Posterior vena cava (tissue), 2 donors: ENCODE measurements around the gene GPBP1L1. TPM values are rescaled to one million over a fixed set of nuclear protein-coding genes. Genes with fewer than 3 reads are reported as not detected.
A peak's percentile ranks its signal among the peaks of the same experiment; 100 is the strongest.
"Not testable (repeated sequence)": the region's sequence is repeated elsewhere in the genome, so short reads cannot be mapped to it uniquely, and the experiment has no call there.

Experiments
- DNase-seq: peaks from one replicate; pipeline ENCODE4 v3.0.0-alpha.2; 2020; ENCODE audit warnings: low spot score
- intact Hi-C, 2 donors: fragments of 100-400 bp; cut with DNase I; formaldehyde crosslinking; loops; one replicate each; pipeline versions ENCODE4 v1.14.1 to v1.14.2; 2022 to 2023
- total RNA-seq, 2 donors: library from RNA; stranded (reverse); fragmentation: NEBNext Ultra II Directional; extraction: Animal tissue kit (Norgen Biotek cat#: 25700); gene quantifications; one replicate each; pipeline ENCODE4 v1.2.1, GENCODE V29; 2021
- donor health status: DM: yes; HTN: yes; CAD: no.
- donor health status: DM: yes; HTN: yes; CAD: no.

The GPBP1L1 gene
- total RNA-seq, 2 donors from 2014 or later: 75.9 to 83.4 TPM

DNA sequence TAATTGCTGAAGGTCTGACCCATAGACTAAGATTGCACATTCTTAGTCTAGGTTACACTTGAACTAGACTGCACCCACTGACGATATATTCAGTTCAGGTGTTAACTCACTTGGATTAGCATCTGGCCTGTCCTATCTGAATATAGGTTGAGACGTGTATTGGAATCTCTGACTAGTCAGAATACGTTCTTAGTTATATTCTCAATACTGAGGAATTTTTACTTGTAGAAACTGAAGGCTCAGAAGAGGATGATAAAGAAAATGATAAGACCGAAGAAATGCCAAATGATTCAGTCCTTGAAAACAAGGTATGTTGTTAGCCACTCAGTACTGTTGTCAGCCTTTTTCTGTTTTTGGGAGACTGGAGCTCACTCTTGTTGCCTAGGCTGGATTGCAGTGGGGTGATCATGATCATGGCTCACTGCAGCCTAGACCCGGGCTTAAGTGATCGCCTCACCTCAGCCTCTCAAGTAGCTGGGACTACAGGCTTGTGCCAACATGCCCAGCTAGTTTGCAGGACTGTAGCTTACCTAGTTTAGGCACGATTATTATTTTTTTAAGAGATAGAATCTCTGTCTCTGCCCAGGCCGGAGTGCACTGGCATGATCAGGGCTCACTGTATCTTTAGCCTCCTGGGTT lies 73.3 kb downstream of the GPBP1L1 start:
- no peak for DNase-seq
- intact Hi-C loops: no loop called here

- no peak for DNase-seq
These were observed 75.6 kb downstream of the GPBP1L1 start for GRCh38 chr1:45610589-45611226.

GRCh38 chr1:45608175-45609156 lies 77.9 kb downstream of the GPBP1L1 start:
- no peak for DNase-seq
- intact Hi-C loops: no loop called here

More at GRCh38 chr1:45610589-45611226, 75.6 kb downstream of the GPBP1L1 start:
- intact Hi-C loops: no loop called here

- DNase-seq: no peak
- intact Hi-C loops: no loop called here
These were observed 78.8 kb downstream of the GPBP1L1 start for GRCh38 chr1:45607404-45608074.

DNA sequence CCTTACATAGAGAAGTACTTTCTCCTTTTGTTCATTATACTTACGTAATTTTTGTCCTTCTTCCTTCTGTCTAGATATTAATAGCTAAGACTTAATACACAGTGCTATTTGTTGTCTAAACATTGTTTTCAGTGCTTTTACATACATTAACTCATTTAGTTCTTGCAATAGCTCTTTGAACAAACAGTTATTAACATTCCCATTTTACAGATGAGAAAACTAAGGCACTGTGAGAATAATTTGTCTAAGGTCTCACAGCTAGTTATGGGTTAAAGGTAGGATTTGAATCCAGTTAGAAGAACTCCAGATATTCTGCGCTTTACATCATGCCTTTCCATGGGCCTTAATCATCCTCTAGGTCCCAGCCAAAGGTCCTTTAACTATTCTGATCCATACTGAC lies 82.1 kb downstream of the GPBP1L1 start:
- DNase-seq: no peak
- intact Hi-C loops: no loop called here

DNA sequence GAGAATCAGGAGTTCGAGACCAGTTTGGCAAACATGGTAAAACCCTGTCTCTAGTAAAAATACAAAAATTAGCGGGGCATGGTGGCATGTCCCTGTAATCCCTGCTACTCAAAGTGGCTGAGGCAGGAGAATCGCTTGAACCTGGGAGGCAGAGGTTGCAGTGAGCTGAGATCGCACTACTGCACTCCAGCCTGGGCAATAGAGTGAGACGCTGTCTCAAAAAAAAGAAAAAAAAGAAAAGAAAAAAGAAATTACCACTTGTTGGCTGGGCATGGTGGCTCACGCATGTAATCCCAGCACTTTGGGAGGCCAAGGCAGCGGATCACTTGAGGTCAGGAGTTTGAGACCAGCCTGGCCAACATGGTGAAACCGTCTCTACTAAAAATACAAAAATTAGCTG lies 89.6 kb downstream of the GPBP1L1 start:
- intact Hi-C loops: loop anchor here in 1 of 2 donors (1.0 kb wide), 1 partner anchor 12 kb away; the partner anchor contains the start of gene NASP
- not testable (repeated sequence) for DNase-seq

- DNase-seq: no peak
- intact Hi-C loops: no loop called here
These were observed 91.9 kb downstream of the GPBP1L1 start for GRCh38 chr1:45594412-45594811.

DNA sequence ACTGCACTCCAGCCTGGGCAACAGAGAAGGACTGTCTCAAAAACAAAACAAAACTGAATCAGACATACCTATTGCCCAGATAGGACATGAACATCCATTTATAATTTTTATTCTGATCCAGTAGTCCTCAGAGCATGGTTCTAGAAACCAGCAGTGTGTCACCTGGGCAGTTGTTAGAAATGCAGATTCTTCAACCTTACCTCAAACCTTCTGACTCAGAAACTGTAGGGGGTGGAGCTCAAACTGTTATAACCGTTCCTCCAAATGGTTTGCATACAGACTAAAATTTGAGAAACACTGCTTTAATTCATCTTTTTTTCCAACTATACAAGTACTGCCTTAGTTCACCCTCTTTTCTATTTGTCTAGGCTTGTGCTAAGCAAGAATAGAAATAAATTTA lies 96.5 kb downstream of the GPBP1L1 start:
- intact Hi-C loops: no loop called here
- DNase-seq: no peak

DNA sequence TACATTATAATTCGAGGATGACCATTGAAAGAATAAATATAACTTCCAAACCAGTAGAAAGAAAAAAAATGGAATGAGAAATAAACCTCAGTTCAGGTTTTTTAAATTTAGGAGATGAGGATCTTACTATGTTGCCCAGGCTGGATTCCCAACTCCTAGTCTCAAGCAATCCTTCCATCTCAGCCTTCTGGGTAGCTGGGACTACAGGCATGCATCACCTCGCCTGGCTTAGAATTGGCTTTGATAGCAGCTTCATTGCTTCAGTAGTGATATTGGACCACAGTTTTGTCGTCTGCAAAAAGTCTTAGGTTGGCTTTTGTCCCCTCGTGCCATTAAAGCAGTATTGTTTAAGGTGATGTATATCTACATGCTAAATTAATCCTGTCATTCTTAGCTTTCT lies 99.6 kb downstream of the GPBP1L1 start:
- intact Hi-C loops: no loop called here
- no peak for DNase-seq

- DNase-seq: no peak
- intact Hi-C loops: no loop called here
These were observed 100.7 kb downstream of the GPBP1L1 start for GRCh38 chr1:45585496-45586075.

- intact Hi-C loops: no loop called here
- DNase-seq: no peak
These were observed 101.3 kb downstream of the GPBP1L1 start for GRCh38 chr1:45585110-45585426.

GRCh38 chr1:45584351-45585109 lies 101.8 kb downstream of the GPBP1L1 start:
- intact Hi-C loops: loop anchor here in 1 of 2 donors (1.0 kb wide), 1 partner anchor 12 kb away; no protein-coding TSS in a partner anchor
- DNase-seq: peak; percentile 96

DNA sequence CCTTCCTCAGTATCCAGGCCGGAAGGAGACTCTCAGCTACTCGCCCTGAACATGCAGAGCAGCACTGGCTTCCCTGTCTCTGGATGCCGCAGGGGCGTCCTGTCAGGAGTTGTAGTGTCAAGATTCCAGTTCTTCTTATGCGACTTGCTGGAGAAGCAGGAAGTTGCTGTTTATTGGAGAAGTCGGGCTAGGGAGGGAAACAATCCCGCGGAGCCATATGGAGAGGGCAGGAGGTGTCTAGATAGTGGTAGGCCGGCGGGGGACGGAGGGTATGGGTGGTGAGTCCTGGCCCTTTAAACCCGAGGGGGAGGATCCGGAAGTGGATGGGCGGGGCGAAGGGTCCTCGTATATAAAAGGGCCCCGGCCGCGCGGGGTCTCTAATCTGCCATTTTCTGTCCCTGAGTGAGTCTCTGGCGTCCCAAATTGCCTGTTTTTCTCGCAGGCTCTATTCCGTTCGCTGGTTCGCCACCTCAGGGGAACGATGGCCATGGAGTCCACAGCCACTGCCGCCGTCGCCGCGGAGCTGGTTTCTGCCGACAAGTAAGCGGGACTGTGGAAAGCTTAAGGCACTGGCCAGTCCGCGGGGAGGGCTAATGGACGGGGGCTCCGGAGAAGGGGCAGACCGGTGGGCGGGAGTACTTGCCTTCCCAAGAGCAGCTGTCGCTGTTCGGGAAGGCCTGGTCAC lies 102.5 kb downstream of the GPBP1L1 start, which contains the start of gene NASP:
Gene NASP, plus strand, starts transcription at position 376 of the 685 bp plus-strand sequence. Its CDS starts 106 bp downstream, at position 482.
- DNase-seq: peak; percentile 96
- intact Hi-C loops: loop anchor here in 1 of 2 donors (1.0 kb wide), 1 partner anchor 12 kb away; no protein-coding TSS in a partner anchor

DNA sequence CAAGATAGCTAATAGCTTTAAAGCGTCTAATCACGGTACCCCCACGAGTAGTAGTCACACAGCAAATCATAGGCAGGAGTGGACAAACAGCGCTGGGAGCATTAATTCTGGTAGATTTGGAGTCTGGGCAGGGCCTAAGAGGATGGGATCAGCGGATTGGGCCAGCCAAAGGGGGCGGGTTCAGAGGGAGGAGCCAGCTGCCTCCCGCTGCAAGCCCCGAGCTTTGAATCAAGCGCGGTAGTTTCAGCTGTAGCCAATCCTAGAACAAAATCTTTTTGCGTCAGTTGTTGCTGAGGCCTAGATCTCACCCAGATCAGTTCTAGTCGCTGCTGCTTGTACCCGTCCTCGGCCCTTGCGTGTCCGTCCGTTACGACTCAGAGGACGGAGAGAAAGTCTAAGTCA lies 103.1 kb downstream of the GPBP1L1 start:
- intact Hi-C loops: no loop called here
- peak; percentile 98 for DNase-seq
